Endothelial cell of umbilical vein (primary cell): Measurements from ENCODE around the gene DRC7. TPM values are rescaled to one million over a fixed set of nuclear protein-coding genes. Genes with fewer than 3 reads are reported as not detected.
A peak's percentile ranks its signal among the peaks of the same experiment; 100 is the strongest.

Source experiments
- BruUV-seq: library from RNA; stranded (reverse); fragments of 400-500 nt; replicated peaks from 2 replicates; lab custom pipeline; 2021; lab: Mats Ljungman, UMichigan
- CTCF ChIA-PET: fragments of 300-600, 350-600 bp; sonication (Branson Sonifier 250); formaldehyde crosslinking; loops from one replicate; lab custom pipeline; 2021; ENCODE audit warnings: antibody characterized with exemption, inconsistent platforms; lab: Charles Lee
- POLR2A ChIA-PET: fragments of 300-600, 350-600 bp; sonication (Branson Sonifier 250); formaldehyde crosslinking; loops from one replicate; lab custom pipeline; 2021; ENCODE audit warnings: antibody characterized with exemption, inconsistent platforms; lab: Charles Lee
- DNase-seq: peaks from one replicate; pipeline ENCODE4 v3.0.0-alpha.2; 2011; ENCODE audit warnings: low read depth, low spot score
- FAIRE-seq: peaks from 2 replicates; lab custom pipeline; 2011; peaks lifted over from hg19 to GRCh38; lab: Jason Lieb, UNC
- H2AFZ ChIP-seq: 2 replicates; pipeline ENCODE4 v1.6.0; 2012; ENCODE audit warnings: low read depth, low read length, control low read depth, inconsistent platforms
- H3K27ac ChIP-seq: 2 replicates; pipeline ENCODE4 v1.5.1; 2011; ENCODE audit warnings: low read depth, mild to moderate bottlenecking, control low read depth, low read length, moderate library complexity; ENCODE audit not compliant: insufficient read depth
- H3K27me3 ChIP-seq, 2 experiments: 2 replicates each; pipeline versions ENCODE4 v1.6.0 to v1.6.1; 2011; ENCODE audit warnings: low read length in 2 of 2, mixed read lengths in 1 of 2; ENCODE audit not compliant: control insufficient read depth in 2 of 2, insufficient read depth in 2 of 2
- H3K36me3 ChIP-seq, 2 experiments: 2 replicates in 1 of 2; 3 replicates in 1 of 2; pipeline ENCODE4 v1.5.1; 2011; ENCODE audit warnings: low read length in 2 of 2, mild to moderate bottlenecking in 1 of 2, moderate library complexity in 1 of 2; ENCODE audit not compliant: control insufficient read depth in 2 of 2, insufficient read depth in 2 of 2; ENCODE audit errors: extremely low read depth in 1 of 2
- H3K4me1 ChIP-seq: 3 replicates; pipeline ENCODE4 v1.5.1; 2011; ENCODE audit warnings: mild to moderate bottlenecking, low read length; ENCODE audit not compliant: control insufficient read depth, insufficient read depth; ENCODE audit errors: extremely low read depth
- H3K4me2 ChIP-seq: 2 replicates; pipeline ENCODE4 v1.6.1; 2011; ENCODE audit warnings: low read length, control low read depth, mixed read lengths; ENCODE audit not compliant: insufficient read depth
- H3K4me3 ChIP-seq, 3 experiments: fragments of 200-600 bp in 1 of 3; sonication (generic), shearing (Covaris generic) in 1 of 3; replicated peaks in 1 of 3; 2 replicates each; pipeline ENCODE4 v1.5.1; 2011 to 2016; ENCODE audit warnings: control low read depth in 3 of 3, low read length in 3 of 3, mild to moderate bottlenecking in 2 of 3, inconsistent platforms in 1 of 3, low read depth in 1 of 3, moderate library complexity in 1 of 3; ENCODE audit not compliant: insufficient read depth in 1 of 3
- H3K79me2 ChIP-seq: 2 replicates; pipeline ENCODE4 v1.6.0; 2012; ENCODE audit warnings: low read length, inconsistent platforms; ENCODE audit not compliant: control insufficient read depth, insufficient read depth
- H3K9ac ChIP-seq: replicated peaks from 2 replicates; pipeline ENCODE3; 2011; ENCODE audit warnings: low read length, control low read depth; ENCODE audit not compliant: insufficient read depth; ENCODE audit errors: extremely low read depth
- H3K9me1 ChIP-seq: replicated peaks from 3 replicates; pipeline ENCODE4 v1.6.0; 2011; ENCODE audit warnings: mild to moderate bottlenecking, low read length; ENCODE audit not compliant: control insufficient read depth, insufficient read depth; ENCODE audit errors: extremely low read depth
- H3K9me3 ChIP-seq: replicated peaks from 2 replicates; pipeline ENCODE4 v1.5.1; 2012; ENCODE audit warnings: low read length, inconsistent platforms; ENCODE audit not compliant: control insufficient read depth, insufficient read depth
- H4K20me1 ChIP-seq: replicated peaks from 2 replicates; pipeline ENCODE3; 2011; ENCODE audit warnings: mild to moderate bottlenecking, low read length; ENCODE audit not compliant: control insufficient read depth, insufficient read depth; ENCODE audit errors: extremely low read depth
- CTCF ChIP-seq, 2 donors: IDR thresholded peaks; 1 replicate in 1 of 2; 2 replicates in 1 of 2; pipeline ENCODE4 v1.5.1; 2011; ENCODE audit warnings: low read length in 2 of 2, mild to moderate bottlenecking in 2 of 2, moderate library complexity in 2 of 2, control low read depth in 1 of 2, inconsistent platforms in 1 of 2, low read depth in 1 of 2; ENCODE audit not compliant: insufficient read depth in 1 of 2; ENCODE audit errors: extremely low read depth in 1 of 2
- EZH2 ChIP-seq: IDR thresholded peaks from 2 replicates; pipeline ENCODE4 v1.6.1; 2012; ENCODE audit warnings: borderline replicate concordance, low read depth, mild to moderate bottlenecking, moderate library complexity, low read length, inconsistent platforms; ENCODE audit not compliant: severe bottlenecking
- FOS ChIP-seq: IDR thresholded peaks from 2 replicates; pipeline ENCODE4 v1.6.1; 2011; ENCODE audit warnings: mild to moderate bottlenecking, low read length, moderate library complexity, borderline replicate concordance; ENCODE audit not compliant: insufficient read depth
- GATA2 ChIP-seq: IDR thresholded peaks from 2 replicates; pipeline ENCODE4 v1.7.0; 2011; ENCODE audit warnings: low read depth, mild to moderate bottlenecking, moderate library complexity, mixed read lengths, low read length; ENCODE audit not compliant: insufficient read length, insufficient read depth
- JUN ChIP-seq: IDR thresholded peaks from 2 replicates; pipeline ENCODE4 v1.6.1; 2011; ENCODE audit warnings: borderline replicate concordance, low read depth; ENCODE audit not compliant: insufficient read length, insufficient read depth
- MAX ChIP-seq: IDR thresholded peaks from 2 replicates; pipeline ENCODE4 v1.6.1; 2011; ENCODE audit not compliant: insufficient read depth, insufficient read length
- MYC ChIP-seq: IDR thresholded peaks from one replicate; pipeline ENCODE4 v1.6.1; 2011; ENCODE audit warnings: mild to moderate bottlenecking, low read depth, low read length
- POLR2A ChIP-seq: IDR thresholded peaks from 2 replicates; pipeline ENCODE4 v1.6.1; 2012; ENCODE audit warnings: low read depth, mild to moderate bottlenecking, control low read depth, low read length
- POLR2AphosphoS5 ChIP-seq: IDR thresholded peaks from 2 replicates; pipeline ENCODE4 v1.6.1; 2012; ENCODE audit warnings: low read depth, mild to moderate bottlenecking, control low read depth, low read length, moderate library complexity; ENCODE audit not compliant: insufficient read depth
- dilution Hi-C: fragments of 300-500 bp; cut with MboI; formaldehyde crosslinking; loops from one replicate; pipeline ENCODE4 v1.15.0; 2019; ENCODE audit warnings: low sequenced_read_pairs; ENCODE audit not compliant: extremely low pct_ligation_motif_present
- intact Hi-C: fragments of 100-400 bp; cut with micrococcal nuclease; formaldehyde crosslinking; loops from one replicate; pipeline ENCODE4 v1.10.0; 2022
- polyA plus RNA-seq, 4 experiments: library from polyadenylated mRNA; depleted of rRNA in 3 of 4; stranded (reverse) in 3 of 4; unstranded in 1 of 4; fragments of >200 nt; gene quantifications; 2 replicates each; pipeline versions ENCODE4 v1.2.1 to v1.2.3, GENCODE V29; 2011 to 2012; ENCODE audit warnings: missing spikeins in 1 of 4
- total RNA-seq: library from RNA; stranded (reverse); gene quantifications from 2 replicates; pipeline ENCODE4 v1.2.3, GENCODE V29; 2021

Gene DRC7
- total and polyA plus RNA-seq, 2 donors (not counting 3 experiments of a cell fraction or from before 2014, with no cell fraction given), result 0.13 to 0.77 TPM

GRCh38 chr16:57758331-57759117, 63.9 kb downstream of the DRC7 start:
- Histone ChIP-seq H3K27ac (no peak overlapping the region), H2AFZ (no peak overlapping the region), H3K36me3 (peaks cover 0 to 38% of the 10 kb centered on the region in 2 experiments), H3K79me2 (no peaks in the 10 kb centered on the region), H3K9me3 (no peaks in the 10 kb centered on the region), H3K9me1 (no peaks in the 10 kb centered on the region), H3K4me2 (no peak overlapping the region), H3K9ac (no peak overlapping the region), H3K4me3 (no peak overlapping the region), H3K27me3 (no peaks in the 10 kb centered on the region), H3K4me1 (no peaks in the 10 kb centered on the region), H4K20me1 (no peaks in the 10 kb centered on the region)
- TF ChIP-seq JUN (no peak), FOS (no peak), POLR2A (no peak), EZH2 (no peak), POLR2AphosphoS5 (no peak), CTCF (IDR thresholded peaks at IDR 0.05; ENCODE audit: extremely low read depth in 1 of 2, insufficient read depth in 1 of 2, low read depth in 1 of 2, low read length in 2 of 2) (no peak), GATA2 (no peak), MYC (no peak), MAX (no peak)
- no peak for FAIRE-seq
- dilution Hi-C loops, result no loop called here
- BruUV-seq, result TSS peak; percentile 62
- ChIA-PET POLR2A (no interaction called here), CTCF (interaction anchor here (1.2 to 2.0 kb wide), 2 partner anchors 37 to 105 kb away, joined by 3 to 8 read pairs; no protein-coding TSS in a partner anchor)
- DNase-seq, result no peak
- intact Hi-C loops, result no loop called here
